CD4-positive, CD25-positive, alpha-beta regulatory T cell (primary cell): ENCODE measurements around the gene VSIG4. TPM values are rescaled to one million over a fixed set of nuclear protein-coding genes. Genes with fewer than 3 reads are reported as not detected.

Source experiments
- ATAC-seq, 2 donors: fragments of 150-1000 bp; cut with Tn5 transposase; one replicate each; pipeline ENCODE4 v1.10.0; 2021; ENCODE audit warnings: low read depth in 2 of 2, moderate number of reproducible peaks in 2 of 2, moderate library complexity in 1 of 2
- DNase-seq, 3 donors: peaks; one replicate each; pipeline versions ENCODE4 v3.0.0 to v3.0.0-alpha.2; 2012 to 2022; ENCODE audit warnings: mixed read lengths in 1 of 3
- H3K27ac ChIP-seq: one replicate; pipeline ENCODE4 v1.7.0; 2013; ENCODE audit warnings: mild to moderate bottlenecking, low read length; ENCODE audit not compliant: insufficient read depth, poor library complexity, severe bottlenecking
- H3K27me3 ChIP-seq: one replicate; pipeline ENCODE4 v1.7.0; 2013; ENCODE audit warnings: low read length; ENCODE audit not compliant: control insufficient read depth, insufficient read depth
- H3K36me3 ChIP-seq: one replicate; pipeline ENCODE4 v1.7.0; 2013; ENCODE audit warnings: mild to moderate bottlenecking, low read length, moderate library complexity; ENCODE audit not compliant: control insufficient read depth, insufficient read depth
- H3K4me1 ChIP-seq: 2 replicates; pipeline ENCODE4 v1.7.0; 2013; ENCODE audit warnings: mild to moderate bottlenecking, low read length; ENCODE audit not compliant: insufficient read depth, control insufficient read depth, poor library complexity, severe bottlenecking
- H3K4me3 ChIP-seq: one replicate; pipeline ENCODE4 v1.7.0; 2013; ENCODE audit warnings: low read depth, mild to moderate bottlenecking, low read length, moderate library complexity
- H3K9me3 ChIP-seq, 2 experiments: 1 replicate in 1 of 2; 2 replicates in 1 of 2; pipeline ENCODE4 v1.7.0; 2013; ENCODE audit warnings: low read length in 2 of 2, mild to moderate bottlenecking in 1 of 2, moderate library complexity in 1 of 2; ENCODE audit not compliant: control insufficient read depth in 2 of 2
- H3K27ac Mint-ChIP-seq, 3 donors: one replicate each; pipeline ENCODE4 v1.8.0; 2020 to 2022; ENCODE audit warnings: mild to moderate bottlenecking in 3 of 3, mixed read lengths in 3 of 3, moderate library complexity in 2 of 3
- H3K27me3 Mint-ChIP-seq: one replicate; pipeline ENCODE4 v1.8.0; 2022; ENCODE audit warnings: mild to moderate bottlenecking, mixed read lengths
- H3K36me3 Mint-ChIP-seq: one replicate; pipeline ENCODE4 v1.8.0; 2020; ENCODE audit warnings: mixed read lengths
- H3K4me1 Mint-ChIP-seq, 4 donors: one replicate each; pipeline ENCODE4 v1.8.0; 2020 to 2022; ENCODE audit warnings: mixed read lengths in 4 of 4, mild to moderate bottlenecking in 1 of 4
- H3K4me3 Mint-ChIP-seq, 4 donors: one replicate each; pipeline ENCODE4 v1.8.0; 2020 to 2022; ENCODE audit warnings: mild to moderate bottlenecking in 4 of 4, mixed read lengths in 4 of 4, moderate library complexity in 3 of 4
- H3K9me3 Mint-ChIP-seq, 7 donors: one replicate each; pipeline ENCODE4 v1.8.0; 2020 to 2022; ENCODE audit warnings: mixed read lengths in 7 of 7, mild to moderate bottlenecking in 3 of 7, moderate library complexity in 2 of 7
- polyA plus RNA-seq, 4 donors: library from polyadenylated mRNA; unstranded; fragments of 300-500 nt; fragmentation: Illumina TruSeq; gene quantifications; one replicate each; pipeline ENCODE4 v1.2.3, GENCODE V29; 2021
- total RNA-seq: library from RNA; stranded (reverse); gene quantifications from one replicate; pipeline ENCODE4 v1.2.3, GENCODE V29; 2022

The VSIG4 gene
- total and polyA plus RNA-seq, 5 donors from 2014 or later = not detected

DNA sequence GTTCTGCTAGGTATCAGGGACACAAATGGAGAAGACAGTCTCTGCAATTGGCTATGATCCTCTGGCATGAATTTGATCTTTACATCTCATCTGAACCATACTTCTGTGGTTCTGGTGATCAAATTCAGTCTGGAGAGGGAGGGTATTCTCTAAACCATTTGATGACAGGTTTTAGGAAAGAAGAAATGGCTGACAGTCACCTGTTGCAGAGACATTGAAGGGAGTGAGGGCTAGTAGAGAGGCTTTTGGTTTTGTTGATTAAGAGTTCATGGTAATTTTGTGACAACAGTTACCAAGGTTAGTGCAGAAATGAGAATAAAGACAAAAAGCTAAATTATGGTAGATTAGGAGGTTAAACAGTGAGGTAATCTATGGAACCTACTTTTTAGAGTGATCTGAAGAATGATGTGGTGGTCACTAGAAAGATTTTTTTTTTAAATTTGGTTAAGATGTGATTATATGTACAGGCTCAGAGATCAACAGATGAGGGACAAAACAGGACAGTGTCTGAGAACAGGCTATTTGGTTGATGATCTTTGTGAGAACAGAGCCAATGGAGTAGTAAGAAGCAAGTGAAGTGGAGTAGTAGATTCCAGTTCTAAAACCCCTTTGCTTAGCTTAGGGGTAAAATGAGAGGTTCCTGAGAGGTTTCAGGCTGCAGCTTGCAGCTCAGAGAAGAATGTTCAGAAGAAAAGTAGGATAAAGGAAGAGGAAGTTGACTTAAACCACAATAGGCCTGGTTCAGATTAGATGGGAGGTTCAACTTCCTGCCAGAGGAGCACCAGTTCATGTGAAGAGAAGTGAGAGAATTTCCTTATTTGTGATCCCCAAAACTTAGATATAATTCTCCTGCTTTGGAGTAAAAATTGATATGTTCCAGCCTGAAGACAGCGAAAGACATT is 34.7 kb downstream of the VSIG4 start:
- Mint-ChIP-seq H3K4me3 (peak overlapping the region; percentile 17 to 58 (median 46)), H3K36me3 (no peaks in the 10 kb centered on the region), H3K27me3 (no peaks in the 10 kb centered on the region), H3K27ac (peak overlapping the region; percentile 25 to 82 (median 39)), H3K9me3 (no peaks in the 10 kb centered on the region), H3K4me1 (peaks cover 0 to 54% (median 30%) of the 10 kb centered on the region in 4 donors)
- H3K4me3 ChIP-seq = peak overlapping the region; percentile 27
- H3K9me3 ChIP-seq = no peaks in the 10 kb centered on the region
- no peaks in the 10 kb centered on the region for H3K27me3 ChIP-seq
- H3K36me3 ChIP-seq = no peaks in the 10 kb centered on the region
- peak in 2 of 3 donors; percentile 11 to 37 for DNase-seq
- no peak for ATAC-seq
- peak overlapping the region; percentile 43 for H3K27ac ChIP-seq
- H3K4me1 ChIP-seq = peaks cover 17% of the 10 kb centered on the region

GRCh38 chrX:66002824-66003680 is 36.8 kb downstream of the VSIG4 start:
- H3K9me3 Mint-ChIP-seq = no peaks in the 10 kb centered on the region

DNA sequence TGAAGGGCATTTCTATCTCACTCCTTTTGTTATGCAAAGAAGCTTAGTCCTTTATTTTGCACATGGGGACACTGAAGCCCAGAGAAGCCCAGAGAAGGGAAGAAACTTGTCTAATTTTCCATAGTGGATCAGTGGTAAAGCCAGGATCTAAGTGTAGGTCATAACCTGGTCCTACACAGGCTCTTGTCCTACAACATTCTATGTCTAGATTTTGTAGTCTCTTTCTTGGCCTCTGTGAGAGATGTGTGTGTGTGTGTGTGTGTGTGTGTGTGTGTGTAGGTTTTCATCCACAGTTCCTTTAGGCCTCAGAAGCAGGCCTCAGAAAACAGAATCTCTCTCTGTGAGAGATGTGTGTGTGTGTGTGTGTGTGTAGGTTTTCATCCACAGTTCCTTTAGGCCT is 38.3 kb downstream of the VSIG4 start:
- no peak overlapping the region for H3K4me3 Mint-ChIP-seq
- no peak overlapping the region for H3K4me3 ChIP-seq
- H3K4me1 ChIP-seq = peaks cover 17% of the 10 kb centered on the region
- peaks cover 0 to 49% (median 30%) of the 10 kb centered on the region in 4 donors for H3K4me1 Mint-ChIP-seq
- H3K9me3 ChIP-seq = no peaks in the 10 kb centered on the region
- DNase-seq (no peak), ATAC-seq (no peak)
- H3K27ac Mint-ChIP-seq = no peak overlapping the region
- no peaks in the 10 kb centered on the region for H3K27me3 ChIP-seq
- H3K9me3 Mint-ChIP-seq = no peaks in the 10 kb centered on the region
- H3K27ac ChIP-seq = no peak overlapping the region
- no peaks in the 10 kb centered on the region for H3K36me3 Mint-ChIP-seq
- no peaks in the 10 kb centered on the region for H3K27me3 Mint-ChIP-seq
- H3K36me3 ChIP-seq = no peaks in the 10 kb centered on the region

More at GRCh38 chrX:66002824-66003680, 36.8 kb downstream of the VSIG4 start:
- ATAC-seq (no peak), DNase-seq (no peak)
- Histone ChIP-seq H3K27me3 (no peaks in the 10 kb centered on the region), H3K36me3 (no peaks in the 10 kb centered on the region), H3K4me3 (no peak overlapping the region), H3K27ac (no peak overlapping the region), H3K9me3 (no peaks in the 10 kb centered on the region), H3K4me1 (peaks cover 17% of the 10 kb centered on the region)
- Mint-ChIP-seq H3K36me3 (no peaks in the 10 kb centered on the region), H3K27me3 (no peaks in the 10 kb centered on the region), H3K27ac (peak overlapping the region in 1 of 3 donors; percentile 29), H3K4me3 (peak overlapping the region in 1 of 4 donors; percentile 43), H3K4me1 (peaks cover 0 to 55% (median 30%) of the 10 kb centered on the region in 4 donors)

DNA sequence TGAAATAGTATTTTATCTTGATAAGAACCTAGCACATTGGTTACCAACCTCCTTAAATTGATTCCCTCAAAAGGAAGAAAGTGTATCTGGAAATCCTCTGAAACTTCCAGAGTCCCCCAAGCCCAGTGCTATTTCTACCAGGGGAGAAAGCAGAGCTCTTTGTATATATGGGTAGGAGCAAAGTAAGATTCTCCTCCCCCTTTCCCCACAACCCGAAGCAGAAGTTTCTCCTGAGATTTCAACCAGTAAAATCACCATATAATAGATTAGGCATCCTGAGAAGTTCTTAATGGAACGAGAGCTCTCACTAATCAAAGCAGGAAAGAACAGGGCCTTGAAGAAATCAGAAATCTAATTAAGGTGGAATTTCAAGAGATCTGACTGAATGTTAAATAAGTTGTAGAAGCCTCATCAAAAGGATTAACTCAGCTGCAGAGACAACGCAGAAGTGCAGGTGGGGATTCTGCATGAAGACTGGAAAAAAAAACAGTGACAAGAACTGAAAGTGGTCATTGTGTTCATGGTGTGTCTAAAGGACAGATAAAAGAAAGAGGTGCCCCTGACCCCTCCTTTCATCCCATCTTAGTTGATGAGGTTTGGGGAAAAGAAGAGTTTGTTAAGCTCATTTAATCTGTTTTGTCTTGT is 39.1 kb downstream of the VSIG4 start:
- H3K4me1 ChIP-seq = peaks cover 10% of the 10 kb centered on the region
- Mint-ChIP-seq H3K27ac (no peak overlapping the region), H3K9me3 (no peaks in the 10 kb centered on the region), H3K4me1 (peaks cover 0 to 43% (median 24%) of the 10 kb centered on the region in 4 donors), H3K27me3 (no peaks in the 10 kb centered on the region), H3K4me3 (no peak overlapping the region), H3K36me3 (no peaks in the 10 kb centered on the region)
- H3K27ac ChIP-seq = no peak overlapping the region
- ATAC-seq (no peak), DNase-seq (no peak)
- H3K4me3 ChIP-seq = no peak overlapping the region
- no peaks in the 10 kb centered on the region for H3K9me3 ChIP-seq
- no peaks in the 10 kb centered on the region for H3K36me3 ChIP-seq
- H3K27me3 ChIP-seq = no peaks in the 10 kb centered on the region

DNA sequence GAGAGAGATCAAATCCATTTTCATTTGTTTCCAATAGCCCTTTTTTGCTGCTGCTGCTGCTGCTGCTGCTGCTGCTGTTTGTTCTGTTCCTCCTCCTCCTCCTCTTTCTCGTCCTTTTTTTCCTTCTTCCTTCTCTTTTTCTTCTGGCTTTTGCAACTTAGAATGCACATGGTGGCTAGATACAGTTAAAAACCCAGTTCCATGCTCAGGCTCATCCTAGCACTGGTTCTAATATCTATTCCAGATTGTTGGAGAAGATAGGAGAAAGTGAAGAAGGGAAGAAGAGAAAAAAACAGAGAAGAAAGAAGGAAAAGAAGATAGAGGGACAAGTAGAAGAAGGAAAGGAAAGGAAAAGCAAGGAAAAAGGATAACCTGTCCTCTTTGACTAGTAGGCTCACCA is 39.7 kb downstream of the VSIG4 start:
- DNase-seq (no peak), ATAC-seq (no peak)
- Mint-ChIP-seq H3K4me3 (no peak overlapping the region), H3K9me3 (no peaks in the 10 kb centered on the region), H3K36me3 (no peaks in the 10 kb centered on the region), H3K27me3 (no peaks in the 10 kb centered on the region), H3K27ac (no peak overlapping the region), H3K4me1 (peaks cover 0 to 37% (median 18%) of the 10 kb centered on the region in 4 donors)
- Histone ChIP-seq H3K27me3 (no peaks in the 10 kb centered on the region), H3K4me3 (no peak overlapping the region), H3K4me1 (peaks cover 4% of the 10 kb centered on the region), H3K36me3 (no peaks in the 10 kb centered on the region), H3K9me3 (no peaks in the 10 kb centered on the region), H3K27ac (no peak overlapping the region)

- H3K27ac ChIP-seq = no peak overlapping the region
- no peaks in the 10 kb centered on the region for H3K9me3 Mint-ChIP-seq
- H3K27me3 Mint-ChIP-seq = no peaks in the 10 kb centered on the region
- H3K36me3 Mint-ChIP-seq = no peaks in the 10 kb centered on the region
- peaks cover 0 to 32% (median 13%) of the 10 kb centered on the region in 4 donors for H3K4me1 Mint-ChIP-seq
- no peak overlapping the region for H3K27ac Mint-ChIP-seq
- no peak overlapping the region for H3K4me3 ChIP-seq
- ATAC-seq (no peak), DNase-seq (no peak)
- no peaks in the 10 kb centered on the region for H3K27me3 ChIP-seq
- H3K9me3 ChIP-seq = no peaks in the 10 kb centered on the region
- no peaks in the 10 kb centered on the region for H3K36me3 ChIP-seq
- peak overlapping the region in 1 of 4 donors; percentile 13 for H3K4me3 Mint-ChIP-seq
- H3K4me1 ChIP-seq = no peaks in the 10 kb centered on the region
Measured at GRCh38 chrX:65999563-66000148, 40.2 kb downstream of the VSIG4 start.

GRCh38 chrX:65999029-65999562 is 40.8 kb downstream of the VSIG4 start:
- H3K36me3 Mint-ChIP-seq = no peaks in the 10 kb centered on the region
- H3K4me1 Mint-ChIP-seq = peaks cover 0 to 30% (median 8%) of the 10 kb centered on the region in 4 donors
- Histone ChIP-seq H3K4me3 (no peak overlapping the region), H3K27me3 (no peaks in the 10 kb centered on the region), H3K27ac (no peak overlapping the region), H3K9me3 (no peaks in the 10 kb centered on the region), H3K4me1 (no peaks in the 10 kb centered on the region), H3K36me3 (no peaks in the 10 kb centered on the region)
- DNase-seq (no peak), ATAC-seq (no peak)
- H3K27me3 Mint-ChIP-seq = no peaks in the 10 kb centered on the region
- no peak overlapping the region for H3K4me3 Mint-ChIP-seq
- H3K27ac Mint-ChIP-seq = no peak overlapping the region
- H3K9me3 Mint-ChIP-seq = no peaks in the 10 kb centered on the region
